ENCODE measurements around the gene AMELY.

GRCh38 chrY:6921061-6921460 is 9.5 kb upstream of the AMELY start:
- no peak for TF ChIP-seq GATA3 (IDR thresholded peaks at IDR 0.05; ENCODE audit: low read depth, low read length)
- no peak for TF ChIP-seq GATA2 (IDR thresholded peaks at IDR 0.05; ENCODE audit: low read depth, low read length)

Measured in SH-SY5Y (cell line).